Measurements from ENCODE around the gene NR2F1-AS1.

The NR2F1-AS1 gene

GRCh38 chr5:93378073-93378472, 202.9 kb downstream of the NR2F1-AS1 start:
- DNase-seq: no peak

GRCh38 chr5:93371893-93372292, 209.1 kb downstream of the NR2F1-AS1 start:
- no peak for DNase-seq

DNA sequence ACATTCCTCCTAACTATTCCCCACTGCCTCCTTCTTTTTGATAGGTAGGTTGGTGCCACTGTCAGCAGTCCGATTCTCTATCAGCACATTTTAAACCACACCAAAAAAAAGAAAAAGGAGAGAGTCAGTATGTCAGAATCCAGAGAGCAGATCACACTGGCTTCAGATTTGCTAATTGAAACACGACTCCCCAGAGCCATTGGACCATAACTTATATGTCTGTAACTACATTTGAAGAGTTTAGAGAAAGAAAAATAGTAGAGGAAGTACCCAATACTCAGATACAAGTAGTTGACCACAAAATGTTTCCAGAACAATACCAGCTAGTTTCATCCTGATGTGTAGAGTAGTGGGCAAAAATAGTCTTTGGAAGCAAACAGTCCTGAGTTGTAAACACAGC, 216.6 kb downstream of the NR2F1-AS1 start:
- no peak for DNase-seq

- no peak for DNase-seq
Measured at GRCh38 chr5:93360436-93361088, 220.5 kb downstream of the NR2F1-AS1 start.

DNA sequence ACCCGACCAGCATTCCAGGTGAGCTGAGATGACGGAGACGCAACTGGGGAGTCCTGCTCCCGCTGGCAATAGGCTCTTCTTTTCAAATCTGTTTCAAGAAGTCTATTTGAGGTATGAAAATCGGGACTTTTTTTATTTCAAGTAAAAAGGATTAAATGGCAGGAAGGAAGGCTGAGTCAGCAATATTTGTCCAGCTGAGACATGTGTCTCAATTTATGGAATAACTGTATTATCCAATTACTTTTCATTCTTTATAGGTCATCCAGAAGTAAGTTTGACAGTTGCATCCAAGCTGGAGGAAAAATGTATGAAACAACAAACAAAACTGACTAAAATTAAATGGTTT, 221.1 kb downstream of the NR2F1-AS1 start:
- no peak for DNase-seq
